ENCODE data around the gene YWHAH. TPM values are rescaled to one million over a fixed set of nuclear protein-coding genes. Genes with fewer than 3 reads are reported as not detected.

The YWHAH gene
- total and polyA plus RNA-seq, 9 of the 15 experiments (the other 6 are each of a cell fraction or from before 2014, with no cell fraction given), result 32.0 to 177 (median 114) TPM

GRCh38 chr22:31896472-31896871 is 47.9 kb upstream of the YWHAH start:
- no peak overlapping the region for H3K4me3 ChIP-seq
- peaks cover 22% of the 10 kb centered on the region; the same call in 1 of the 3 replicates for H3K36me3 ChIP-seq (ENCODE audit: control insufficient read depth, insufficient read depth, low read length)
- peak overlapping the region; percentile 93 for H3K4me2 ChIP-seq (ENCODE audit: insufficient read depth, low read length)
- WGBS (ENCODE audit: insufficient coverage, low coverage, missing lambda C conversion rate), result 0% methylated on average over 1 of the region's 1 CpG
- CTCF ChIA-PET (ENCODE audit: low intra/inter-chr PET ratio), result no interaction called here
- peak overlapping the region; percentile 97 for H3K27ac ChIP-seq (ENCODE audit: extremely low read depth, low read depth, low read length)
- POLR2A ChIA-PET, result interaction anchor here (0.7 kb wide), 1 partner anchor 1146 kb away, joined by 3 read pairs; no protein-coding TSS in a partner anchor
- in situ Hi-C loops (cut with MboI) (no loop called here), intact Hi-C loops (cut with micrococcal nuclease) (no loop called here)
- H4K20me1 ChIP-seq (replicated peaks; ENCODE audit: control insufficient read depth, insufficient read depth, low read length), result no peaks in the 10 kb centered on the region
- H3K9me3 ChIP-seq (replicated peaks; ENCODE audit: control insufficient read depth, insufficient read depth, low read depth, low read length), result no peaks in the 10 kb centered on the region
- H3K79me2 ChIP-seq (ENCODE audit: control insufficient read depth, insufficient read depth, low read length), result peaks cover 6% of the 10 kb centered on the region; the same call in 2 of the 3 replicates
- DNase-seq (ENCODE audit: extremely low read depth in 1 of 4, low spot score in 3 of 4) (peak; percentile 45 to 91 (median 62)), ATAC-seq (peak; percentile 76), FAIRE-seq (peak; percentile 96)
- BruUV-seq (replicated peaks), result no TSS peak
- H3K9ac ChIP-seq (ENCODE audit: insufficient read depth in 1 of 2, low read depth in 2 of 2, low read length in 2 of 2), result peak overlapping the region in 1 of 2 experiments; percentile 77; a peak in 2 of 4 replicates
- no peaks in the 10 kb centered on the region for H3K27me3 ChIP-seq (ENCODE audit: control insufficient read depth in 2 of 2, insufficient read depth in 2 of 2, low read length in 2 of 2)
- no peaks in the 10 kb centered on the region for H3K9me1 ChIP-seq (ENCODE audit: control insufficient read depth, insufficient read depth, low read length)
- H2AFZ ChIP-seq (ENCODE audit: low read depth, low read length), result 0 out of 2 replicates have a peak overlapping the region, but pooled peaks have one; percentile 35
- peaks cover 39 to 56% of the 10 kb centered on the region in 2 experiments for H3K4me1 ChIP-seq (replicated peaks in 1 of 2; ENCODE audit: control insufficient read depth in 2 of 2, insufficient read depth in 2 of 2, low read length in 2 of 2)
- TF ChIP-seq, protein P1, sequence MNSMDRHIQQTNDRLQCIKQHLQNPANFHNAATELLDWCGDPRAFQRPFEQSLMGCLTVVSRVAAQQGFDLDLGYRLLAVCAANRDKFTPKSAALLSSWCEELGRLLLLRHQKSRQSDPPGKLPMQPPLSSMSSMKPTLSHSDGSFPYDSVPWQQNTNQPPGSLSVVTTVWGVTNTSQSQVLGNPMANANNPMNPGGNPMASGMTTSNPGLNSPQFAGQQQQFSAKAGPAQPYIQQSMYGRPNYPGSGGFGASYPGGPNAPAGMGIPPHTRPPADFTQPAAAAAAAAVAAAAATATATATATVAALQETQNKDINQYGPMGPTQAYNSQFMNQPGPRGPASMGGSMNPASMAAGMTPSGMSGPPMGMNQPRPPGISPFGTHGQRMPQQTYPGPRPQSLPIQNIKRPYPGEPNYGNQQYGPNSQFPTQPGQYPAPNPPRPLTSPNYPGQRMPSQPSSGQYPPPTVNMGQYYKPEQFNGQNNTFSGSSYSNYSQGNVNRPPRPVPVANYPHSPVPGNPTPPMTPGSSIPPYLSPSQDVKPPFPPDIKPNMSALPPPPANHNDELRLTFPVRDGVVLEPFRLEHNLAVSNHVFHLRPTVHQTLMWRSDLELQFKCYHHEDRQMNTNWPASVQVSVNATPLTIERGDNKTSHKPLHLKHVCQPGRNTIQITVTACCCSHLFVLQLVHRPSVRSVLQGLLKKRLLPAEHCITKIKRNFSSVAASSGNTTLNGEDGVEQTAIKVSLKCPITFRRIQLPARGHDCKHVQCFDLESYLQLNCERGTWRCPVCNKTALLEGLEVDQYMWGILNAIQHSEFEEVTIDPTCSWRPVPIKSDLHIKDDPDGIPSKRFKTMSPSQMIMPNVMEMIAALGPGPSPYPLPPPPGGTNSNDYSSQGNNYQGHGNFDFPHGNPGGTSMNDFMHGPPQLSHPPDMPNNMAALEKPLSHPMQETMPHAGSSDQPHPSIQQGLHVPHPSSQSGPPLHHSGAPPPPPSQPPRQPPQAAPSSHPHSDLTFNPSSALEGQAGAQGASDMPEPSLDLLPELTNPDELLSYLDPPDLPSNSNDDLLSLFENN (IDR thresholded peaks at IDR 0.05; ENCODE audit: low read depth in 2 of 2, low read length in 2 of 2), result peak in 1 of 2 experiments; percentile 39; a peak in 1 of 4 replicates
- TF ChIP-seq, protein P2, sequence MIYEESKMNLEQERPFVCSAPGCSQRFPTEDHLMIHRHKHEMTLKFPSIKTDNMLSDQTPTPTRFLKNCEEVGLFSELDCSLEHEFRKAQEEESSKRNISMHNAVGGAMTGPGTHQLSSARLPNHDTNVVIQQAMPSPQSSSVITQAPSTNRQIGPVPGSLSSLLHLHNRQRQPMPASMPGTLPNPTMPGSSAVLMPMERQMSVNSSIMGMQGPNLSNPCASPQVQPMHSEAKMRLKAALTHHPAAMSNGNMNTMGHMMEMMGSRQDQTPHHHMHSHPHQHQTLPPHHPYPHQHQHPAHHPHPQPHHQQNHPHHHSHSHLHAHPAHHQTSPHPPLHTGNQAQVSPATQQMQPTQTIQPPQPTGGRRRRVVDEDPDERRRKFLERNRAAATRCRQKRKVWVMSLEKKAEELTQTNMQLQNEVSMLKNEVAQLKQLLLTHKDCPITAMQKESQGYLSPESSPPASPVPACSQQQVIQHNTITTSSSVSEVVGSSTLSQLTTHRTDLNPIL (CRISPR knock-in tag; IDR thresholded peaks at IDR 0.05), result no peak
- TF ChIP-seq, protein P3, sequence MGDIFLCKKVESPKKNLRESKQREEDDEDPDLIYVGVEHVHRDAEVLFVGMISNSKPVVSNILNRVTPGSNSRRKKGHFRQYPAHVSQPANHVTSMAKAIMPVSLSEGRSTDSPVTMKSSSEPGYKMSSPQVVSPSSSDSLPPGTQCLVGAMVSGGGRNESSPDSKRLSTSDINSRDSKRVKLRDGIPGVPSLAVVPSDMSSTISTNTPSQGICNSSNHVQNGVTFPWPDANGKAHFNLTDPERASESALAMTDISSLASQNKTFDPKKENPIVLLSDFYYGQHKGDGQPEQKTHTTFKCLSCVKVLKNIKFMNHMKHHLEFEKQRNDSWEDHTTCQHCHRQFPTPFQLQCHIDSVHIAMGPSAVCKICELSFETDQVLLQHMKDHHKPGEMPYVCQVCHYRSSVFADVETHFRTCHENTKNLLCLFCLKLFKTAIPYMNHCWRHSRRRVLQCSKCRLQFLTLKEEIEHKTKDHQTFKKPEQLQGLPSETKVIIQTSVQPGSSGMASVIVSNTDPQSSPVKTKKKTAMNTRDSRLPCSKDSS (IDR thresholded peaks at IDR 0.05; ENCODE audit: low read depth, partially characterized antibody), result no peak
- no peak for TF ChIP-seq SREBF1 (IDR thresholded peaks at IDR 0.05; ENCODE audit: borderline replicate concordance, low read depth, low read length)
- TF ChIP-seq SIN3B (IDR thresholded peaks at IDR 0.05; ENCODE audit: low read depth), result no peak
- peak; percentile 41; the same call in 1 of the 2 replicates for TF ChIP-seq JUND (IDR thresholded peaks at IDR 0.05; ENCODE audit: borderline replicate concordance, low read depth, low read length)
- TF ChIP-seq JUND (tag; IDR thresholded peaks at IDR 0.05; ENCODE audit: borderline replicate concordance, low read depth, low read length), result no peak; the same call in 2 of the 3 replicates
- no peak for TF ChIP-seq HDAC6 (IDR thresholded peaks at IDR 0.05; ENCODE audit: low read depth, low read length)
- TF ChIP-seq ZNF408 (CRISPR knock-in tag; IDR thresholded peaks at IDR 0.05; ENCODE audit: low read depth), result no peak
- TF ChIP-seq ZBTB8A (IDR thresholded peaks at IDR 0.05; ENCODE audit: partially characterized antibody), result no peak
- TF ChIP-seq, protein P4, sequence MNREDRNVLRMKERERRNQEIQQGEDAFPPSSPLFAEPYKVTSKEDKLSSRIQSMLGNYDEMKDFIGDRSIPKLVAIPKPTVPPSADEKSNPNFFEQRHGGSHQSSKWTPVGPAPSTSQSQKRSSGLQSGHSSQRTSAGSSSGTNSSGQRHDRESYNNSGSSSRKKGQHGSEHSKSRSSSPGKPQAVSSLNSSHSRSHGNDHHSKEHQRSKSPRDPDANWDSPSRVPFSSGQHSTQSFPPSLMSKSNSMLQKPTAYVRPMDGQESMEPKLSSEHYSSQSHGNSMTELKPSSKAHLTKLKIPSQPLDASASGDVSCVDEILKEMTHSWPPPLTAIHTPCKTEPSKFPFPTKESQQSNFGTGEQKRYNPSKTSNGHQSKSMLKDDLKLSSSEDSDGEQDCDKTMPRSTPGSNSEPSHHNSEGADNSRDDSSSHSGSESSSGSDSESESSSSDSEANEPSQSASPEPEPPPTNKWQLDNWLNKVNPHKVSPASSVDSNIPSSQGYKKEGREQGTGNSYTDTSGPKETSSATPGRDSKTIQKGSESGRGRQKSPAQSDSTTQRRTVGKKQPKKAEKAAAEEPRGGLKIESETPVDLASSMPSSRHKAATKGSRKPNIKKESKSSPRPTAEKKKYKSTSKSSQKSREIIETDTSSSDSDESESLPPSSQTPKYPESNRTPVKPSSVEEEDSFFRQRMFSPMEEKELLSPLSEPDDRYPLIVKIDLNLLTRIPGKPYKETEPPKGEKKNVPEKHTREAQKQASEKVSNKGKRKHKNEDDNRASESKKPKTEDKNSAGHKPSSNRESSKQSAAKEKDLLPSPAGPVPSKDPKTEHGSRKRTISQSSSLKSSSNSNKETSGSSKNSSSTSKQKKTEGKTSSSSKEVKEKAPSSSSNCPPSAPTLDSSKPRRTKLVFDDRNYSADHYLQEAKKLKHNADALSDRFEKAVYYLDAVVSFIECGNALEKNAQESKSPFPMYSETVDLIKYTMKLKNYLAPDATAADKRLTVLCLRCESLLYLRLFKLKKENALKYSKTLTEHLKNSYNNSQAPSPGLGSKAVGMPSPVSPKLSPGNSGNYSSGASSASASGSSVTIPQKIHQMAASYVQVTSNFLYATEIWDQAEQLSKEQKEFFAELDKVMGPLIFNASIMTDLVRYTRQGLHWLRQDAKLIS (CRISPR knock-in tag; IDR thresholded peaks at IDR 0.05), result no peak
